HG02885 (cell line): Measurements from ENCODE around the gene TMTC2.

ENCODE experiments used
- ATAC-seq: cut with Tn5 transposase; IDR thresholded peaks from one replicate; pipeline ENCODE4 v1.9.1; 2021; ENCODE audit warnings: mild to moderate bottlenecking; ENCODE audit not compliant: unreplicated experiment, poor library complexity

TMTC2 gene

DNA sequence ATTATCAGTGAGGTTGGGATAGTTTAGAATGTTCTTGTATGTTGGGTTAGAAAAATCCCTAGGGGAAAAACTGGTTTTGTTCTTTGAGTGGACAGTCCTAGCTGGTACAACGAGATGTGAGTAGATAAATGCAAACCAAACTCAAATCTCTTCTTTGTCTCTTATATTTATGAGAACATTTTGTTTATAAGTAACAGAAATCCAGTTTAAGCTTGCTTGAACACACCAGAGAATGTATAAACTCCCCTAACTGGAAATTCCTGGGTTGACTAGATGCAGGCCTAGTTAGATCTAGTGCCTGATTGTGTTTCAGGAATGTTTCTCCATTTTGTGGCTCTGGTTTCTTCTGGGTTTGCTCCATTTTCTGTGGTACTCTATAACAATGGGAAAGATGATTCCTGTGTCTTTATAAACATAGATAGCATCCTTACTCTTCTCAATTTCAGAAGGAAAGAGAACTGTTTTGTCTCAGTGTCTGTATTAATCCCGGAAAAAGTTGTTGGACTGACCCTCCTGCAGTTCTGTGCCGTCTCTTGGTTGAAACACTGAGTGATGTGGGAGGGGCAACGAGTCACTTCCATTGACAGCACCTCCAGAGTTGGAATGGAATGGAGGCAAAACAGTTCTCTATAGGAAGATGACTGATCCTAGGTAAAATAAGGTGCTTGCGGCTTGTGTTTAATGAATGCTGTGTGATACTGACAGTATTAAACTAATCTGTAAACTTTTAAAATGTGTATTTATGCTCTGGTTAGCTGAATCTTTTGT is 244.8 kb downstream of the TMTC2 start:
- ATAC-seq = no peak

- ATAC-seq = no peak
Measured at GRCh38 chr12:82937151-82937550, 250.4 kb downstream of the TMTC2 start.

DNA sequence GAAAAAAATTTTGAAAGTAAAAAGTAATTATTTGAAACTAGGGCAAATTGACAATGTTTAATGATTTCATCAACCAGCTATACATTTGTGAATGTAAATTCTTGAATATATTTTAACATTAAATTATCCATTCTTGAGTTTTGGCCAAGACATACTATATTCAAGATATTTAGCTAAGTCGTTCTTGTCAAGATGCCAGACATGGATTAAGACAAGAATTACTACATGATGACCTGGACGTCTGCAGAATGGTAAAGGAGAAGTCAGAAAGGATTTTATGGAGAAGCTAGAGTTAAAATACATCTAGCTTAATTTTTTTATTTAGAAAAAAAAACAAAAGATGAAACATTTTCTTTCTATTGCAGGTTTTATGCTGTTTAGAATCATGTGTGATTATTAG is 255.8 kb downstream of the TMTC2 start:
- ATAC-seq = no peak

DNA sequence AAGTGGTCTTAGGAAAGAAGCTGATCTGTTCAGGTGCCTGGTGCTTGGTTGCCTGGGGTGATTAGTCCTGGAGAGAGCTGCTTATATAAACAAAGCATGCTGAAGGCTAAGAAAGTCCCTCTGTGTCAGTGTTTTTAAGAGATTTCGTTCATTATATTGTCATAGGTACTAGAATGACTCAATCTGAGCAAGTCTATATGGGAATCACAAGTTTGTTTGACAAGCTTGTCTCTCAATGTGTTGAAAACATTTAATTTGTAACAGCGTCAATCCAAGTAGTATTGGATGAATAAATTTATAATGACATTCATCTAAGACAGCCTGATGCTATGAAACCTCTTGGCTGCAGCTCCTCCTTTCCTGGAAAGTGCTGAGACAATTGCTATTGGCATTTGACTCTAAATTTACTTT is 256.3 kb downstream of the TMTC2 start:
- no peak for ATAC-seq

- ATAC-seq = no peak
Measured at GRCh38 chr12:82948491-82948890, 261.8 kb downstream of the TMTC2 start.

DNA sequence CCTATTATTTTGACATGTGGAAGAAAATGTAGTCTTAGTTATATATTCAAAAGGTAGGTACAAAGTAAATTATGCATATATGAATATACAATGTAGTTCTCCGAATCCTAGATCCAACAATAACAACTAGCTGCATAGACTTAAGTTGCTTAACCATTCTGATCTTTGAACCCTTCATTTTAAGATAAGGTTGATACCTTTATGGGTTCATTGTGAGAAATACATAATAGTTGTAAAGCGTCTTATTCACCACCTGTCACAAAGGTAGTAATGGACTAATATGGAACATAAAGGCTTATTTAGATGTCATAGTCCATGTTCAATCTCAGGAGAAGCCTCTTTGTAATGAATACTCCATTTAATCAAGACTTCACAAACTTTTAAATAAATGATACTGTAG is 263.6 kb downstream of the TMTC2 start:
- no peak for ATAC-seq

- no peak for ATAC-seq
Measured at GRCh38 chr12:82952946-82953345, 266.2 kb downstream of the TMTC2 start.

GRCh38 chr12:82953397-82953796 is 266.7 kb downstream of the TMTC2 start:
- ATAC-seq = no peak

- no peak for ATAC-seq
Measured at GRCh38 chr12:82954064-82954463, 267.4 kb downstream of the TMTC2 start.

GRCh38 chr12:82954572-82954971 is 267.9 kb downstream of the TMTC2 start:
- no peak for ATAC-seq

DNA sequence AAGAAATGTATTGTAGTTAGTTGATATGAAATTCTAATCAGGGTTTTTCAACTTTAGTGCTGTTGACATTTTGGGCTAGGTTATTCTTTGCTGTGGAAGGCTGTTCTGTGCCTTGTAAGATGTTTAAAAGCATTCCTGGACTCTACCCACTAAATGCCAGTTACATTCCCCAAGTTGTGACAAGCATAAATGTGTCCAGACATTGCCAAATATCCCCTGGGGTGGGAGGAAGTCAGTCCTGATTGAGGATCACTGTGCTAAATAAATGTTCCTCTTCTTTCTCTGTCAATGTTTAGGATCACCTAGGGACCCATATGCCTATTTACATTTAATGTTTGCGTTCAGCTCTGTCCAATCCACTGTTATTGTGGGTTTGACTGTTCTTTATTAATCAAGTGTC is 268.3 kb downstream of the TMTC2 start:
- ATAC-seq = no peak

GRCh38 chr12:82958966-82959365 is 272.3 kb downstream of the TMTC2 start:
- ATAC-seq = no peak

- no peak for ATAC-seq
Measured at GRCh38 chr12:82959821-82960220, 273.1 kb downstream of the TMTC2 start.

DNA sequence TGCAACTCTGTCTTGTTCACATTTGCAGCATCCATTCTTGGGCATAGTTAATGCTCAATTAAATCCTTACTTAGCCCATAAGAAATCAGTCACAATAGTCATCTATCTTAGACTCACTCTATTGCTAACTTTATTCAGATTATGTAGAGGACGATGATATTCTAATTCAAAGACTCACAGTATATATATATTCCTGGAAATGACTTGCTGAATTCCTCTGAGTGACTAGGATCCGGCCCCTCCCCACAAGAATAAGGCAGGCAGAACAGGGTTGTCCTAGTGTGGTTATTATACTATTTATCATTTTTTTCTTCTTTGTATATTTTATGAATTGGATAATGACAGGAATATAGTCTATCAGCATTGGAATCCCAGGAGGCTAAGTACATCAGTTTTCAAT is 275.1 kb downstream of the TMTC2 start:
- ATAC-seq = no peak

DNA sequence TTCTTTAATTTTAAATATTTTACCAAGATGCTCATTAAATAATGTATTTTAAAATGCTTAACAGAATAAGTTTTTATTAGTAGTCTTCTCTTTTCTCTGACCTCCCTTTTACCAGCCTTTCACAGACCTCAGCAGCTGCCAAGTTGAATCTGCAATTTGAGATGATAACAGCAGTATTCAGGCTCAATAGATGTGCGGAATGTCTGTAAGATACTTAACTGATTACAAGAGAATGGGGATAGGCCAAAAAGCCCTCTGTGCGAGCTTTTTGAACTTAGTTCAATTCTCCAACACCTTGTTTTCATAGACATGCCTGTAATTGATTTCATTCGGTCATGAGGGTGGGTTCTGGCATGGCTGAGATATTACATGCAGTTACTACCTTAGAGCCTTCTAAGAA is 277.2 kb downstream of the TMTC2 start:
- ATAC-seq = no peak

DNA sequence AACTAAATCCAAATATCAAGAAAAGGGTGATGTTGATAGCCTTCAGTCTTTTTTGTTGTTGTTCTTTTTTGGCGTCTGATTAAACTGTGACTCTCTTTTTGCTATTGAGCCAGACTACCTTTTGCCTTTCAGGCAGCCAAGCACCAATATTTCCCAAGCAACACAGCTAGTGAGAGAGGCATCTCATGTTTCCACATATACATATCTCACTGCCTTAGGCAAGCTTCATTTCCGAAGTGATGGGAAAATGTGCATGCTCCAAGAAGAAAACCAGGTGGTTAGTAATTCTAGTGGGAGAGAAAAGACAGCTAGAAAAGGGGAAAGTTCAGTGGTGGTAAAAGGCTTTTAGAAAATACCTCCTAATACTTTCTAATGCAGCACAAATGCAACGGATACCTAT is 277.7 kb downstream of the TMTC2 start:
- no peak for ATAC-seq

DNA sequence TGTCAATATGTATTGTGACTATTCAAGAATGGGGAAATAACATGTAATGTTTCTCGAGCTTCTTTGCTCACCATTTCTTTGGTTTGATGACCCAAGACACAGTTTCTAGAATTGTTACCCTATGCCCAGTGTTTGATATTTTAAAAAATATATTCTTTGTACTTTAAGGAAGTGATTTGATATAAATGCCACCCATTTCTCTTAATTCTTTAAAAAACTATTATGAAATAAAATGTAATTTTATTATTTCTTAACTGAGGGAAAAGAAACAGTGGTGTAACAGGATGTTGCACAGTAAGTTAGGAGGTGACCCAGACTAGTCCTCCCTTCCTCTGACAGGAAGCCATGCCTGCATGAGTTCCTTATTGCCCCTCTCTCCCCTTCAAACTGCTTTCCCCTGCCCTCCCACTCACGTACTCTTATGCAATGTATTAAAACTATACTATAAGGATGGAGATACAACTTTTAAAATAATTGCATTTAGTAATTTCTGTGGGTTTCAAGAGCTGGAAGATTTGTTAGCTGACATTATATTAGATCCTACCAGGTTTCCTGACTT is 279.4 kb downstream of the TMTC2 start:
- ATAC-seq = no peak

DNA sequence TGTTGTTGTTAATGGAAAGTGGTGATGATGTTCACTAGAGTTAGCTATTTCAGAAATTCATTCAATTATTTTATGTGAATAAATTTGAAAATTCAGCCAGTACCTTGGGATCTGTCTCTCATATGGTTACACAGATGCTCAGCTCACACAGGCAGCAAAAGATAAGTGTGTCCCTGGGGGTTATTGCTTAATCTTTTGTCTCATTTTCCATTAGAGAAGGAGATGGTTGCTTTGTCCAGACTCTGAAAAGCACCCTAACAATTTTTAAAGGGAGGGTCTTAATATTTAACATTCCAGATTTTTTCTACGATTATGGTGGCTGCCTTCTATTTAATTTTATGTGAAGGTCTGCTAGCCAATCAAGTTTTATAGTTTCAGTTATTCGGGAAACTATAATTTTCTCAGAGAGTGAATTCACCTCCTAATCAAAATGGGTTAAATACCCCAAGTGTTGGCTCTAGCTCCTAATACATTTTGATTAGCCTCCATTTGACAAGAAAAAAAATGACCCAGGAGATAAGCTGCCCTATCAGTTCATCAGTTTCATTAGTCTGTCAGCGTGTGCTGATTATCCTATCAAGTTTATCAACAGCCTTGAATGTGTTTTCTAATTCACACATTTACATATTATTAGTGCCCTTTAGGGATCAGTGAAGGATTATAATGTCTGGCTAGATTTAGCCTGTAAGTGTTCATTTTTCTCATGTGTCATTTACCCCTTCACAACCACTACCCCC is 282.1 kb downstream of the TMTC2 start:
- ATAC-seq = no peak

- ATAC-seq = no peak
Measured at GRCh38 chr12:82970614-82971013, 283.9 kb downstream of the TMTC2 start.

- no peak for ATAC-seq
Measured at GRCh38 chr12:82971584-82971983, 284.9 kb downstream of the TMTC2 start.

- no peak for ATAC-seq
Measured at GRCh38 chr12:82972624-82973023, 285.9 kb downstream of the TMTC2 start.

GRCh38 chr12:82973592-82973991 is 286.9 kb downstream of the TMTC2 start:
- ATAC-seq = no peak
